NCI-H1092 treated with DMSO at 0.1 percent for 48 hours (cell line): ENCODE measurements around the gene RPL34.
"Not testable (repeated sequence)": the region's sequence is repeated elsewhere in the genome, so short reads cannot be mapped to it uniquely, and the experiment has no call there.

Source experiments
- DNase-seq: peaks from one replicate; lab custom pipeline; 2025; lab: John Stamatoyannopoulos, UW

The RPL34 gene

DNA sequence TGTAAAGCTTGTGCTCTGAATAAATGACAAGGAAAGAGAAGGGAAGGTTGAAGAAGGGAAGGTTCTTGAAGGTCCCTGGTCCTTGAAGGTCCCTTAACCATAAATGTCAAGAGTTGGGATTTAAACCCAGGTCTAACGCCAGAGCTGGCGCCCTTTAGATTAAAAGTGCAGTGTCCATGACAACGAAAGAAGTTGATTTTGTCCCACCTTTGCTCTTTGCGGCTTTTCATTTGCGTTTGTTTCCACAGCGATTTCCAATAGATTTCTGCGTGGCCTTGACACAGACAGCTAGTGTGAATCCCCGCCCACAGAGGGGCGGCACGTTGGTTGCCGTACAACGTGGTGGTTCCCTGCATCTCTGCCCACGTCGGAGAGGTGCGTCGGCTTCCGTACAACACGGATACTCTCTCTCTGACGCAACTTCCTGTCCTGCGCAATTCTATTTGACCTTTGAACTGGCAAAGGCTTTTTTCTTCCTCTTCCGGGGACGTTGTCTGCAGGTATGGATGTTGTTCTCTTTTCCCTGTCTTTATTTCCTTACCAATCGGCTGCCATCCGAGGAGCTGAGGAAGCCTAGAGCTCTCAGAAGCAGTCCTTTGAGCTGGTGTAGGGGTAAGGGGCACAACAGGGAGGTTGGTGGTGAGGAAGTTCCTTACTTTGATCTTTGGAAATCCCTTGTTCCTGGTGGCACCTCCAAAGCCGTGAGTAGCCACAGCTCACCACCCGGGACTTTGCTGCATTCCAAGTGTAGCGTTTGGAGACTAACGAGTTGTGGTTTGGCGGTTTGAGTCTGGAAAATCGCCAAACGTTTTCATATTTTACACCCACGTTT lies at the start of gene RPL34:
Gene RPL34, plus strand, starts transcription at position 476 of the 832 bp plus-strand sequence. CDS start 1,384 bp downstream, outside the sequence.
- peak; percentile 99 for DNase-seq

DNA sequence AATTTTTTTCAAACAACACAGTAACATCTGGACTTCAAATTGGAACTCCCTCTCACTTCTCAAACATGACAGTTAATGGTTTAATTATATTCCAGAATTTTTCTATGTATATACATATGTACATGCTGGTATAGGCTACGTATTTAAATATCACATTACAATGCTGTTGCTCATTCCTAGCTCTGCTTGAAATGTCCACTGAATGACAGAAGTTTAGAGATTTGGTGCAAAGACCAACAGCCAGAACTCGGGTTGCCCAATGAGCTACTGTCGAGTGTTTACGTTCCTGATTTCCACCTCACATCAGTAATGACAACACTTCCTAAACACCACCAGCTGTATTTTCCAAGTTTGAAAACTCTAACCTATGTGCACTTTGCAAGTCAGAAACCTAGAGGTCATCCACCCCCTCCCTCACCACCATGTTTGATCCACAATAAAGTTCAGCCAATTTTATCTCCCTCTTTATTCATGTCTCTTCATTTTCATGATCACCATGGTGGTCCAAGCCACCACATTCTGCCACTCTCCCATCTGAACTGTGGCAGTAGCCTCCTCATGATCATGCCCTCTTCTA lies 49.3 kb upstream of the RPL34 start:
- DNase-seq, result no peak

DNA sequence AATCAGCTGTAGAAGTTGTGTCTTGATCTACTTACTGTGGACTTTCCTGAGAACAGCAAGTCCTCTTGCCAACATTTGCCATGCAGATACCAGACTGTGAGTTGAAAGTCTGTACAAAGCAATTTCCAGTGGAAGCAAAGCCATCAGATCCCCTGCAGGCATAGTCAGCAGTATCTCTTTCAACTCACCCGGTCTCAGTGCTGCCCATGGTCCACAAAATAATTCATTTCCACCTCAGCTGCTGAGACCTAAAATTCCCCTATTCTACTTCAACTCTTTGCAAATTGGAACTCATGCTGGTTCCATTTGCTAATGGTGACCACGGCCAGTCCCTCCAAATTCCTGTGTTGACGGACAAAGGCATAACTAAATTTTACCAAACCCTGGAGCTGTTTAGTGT lies 46.0 kb upstream of the RPL34 start:
- no peak for DNase-seq

DNA sequence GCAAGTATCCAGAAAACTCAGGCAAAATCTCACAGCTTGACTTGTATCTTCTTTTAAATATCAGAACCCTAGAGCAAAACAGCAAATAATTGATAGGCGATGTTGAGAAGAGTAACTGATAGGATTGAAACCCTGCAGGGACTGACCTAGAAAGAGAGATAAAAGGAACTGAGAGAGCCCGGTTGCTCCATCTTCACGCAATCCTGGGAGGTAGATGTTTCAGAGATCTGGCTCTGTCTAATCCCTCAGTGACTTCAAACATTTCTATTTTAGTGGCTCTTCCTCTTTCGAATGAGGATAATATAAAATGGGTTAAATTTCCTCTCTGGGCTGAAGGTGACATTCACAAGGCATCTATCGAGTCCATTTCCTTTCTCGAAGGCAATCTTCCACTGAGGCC lies 39.3 kb upstream of the RPL34 start:
- DNase-seq, result no peak

DNA sequence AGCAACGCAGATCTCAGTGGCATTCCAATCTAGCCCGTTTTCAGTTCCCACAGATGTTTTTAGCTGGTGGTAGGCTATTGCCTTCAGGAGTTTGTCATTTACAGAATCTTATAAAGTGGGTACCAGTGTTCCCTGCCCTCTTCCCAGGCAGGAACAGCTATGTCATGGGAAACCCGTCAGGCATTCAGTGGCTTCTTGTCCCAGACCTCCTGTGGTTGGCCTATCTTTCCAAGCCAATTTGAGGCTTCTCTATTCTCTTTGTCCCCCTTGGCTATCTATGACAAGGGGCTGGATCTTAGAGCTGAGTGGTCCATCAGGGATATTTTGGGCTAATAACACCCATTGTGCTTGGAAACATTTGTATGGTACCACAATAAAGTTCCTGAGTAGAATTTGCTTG lies 33.6 kb upstream of the RPL34 start:
- no peak for DNase-seq

DNA sequence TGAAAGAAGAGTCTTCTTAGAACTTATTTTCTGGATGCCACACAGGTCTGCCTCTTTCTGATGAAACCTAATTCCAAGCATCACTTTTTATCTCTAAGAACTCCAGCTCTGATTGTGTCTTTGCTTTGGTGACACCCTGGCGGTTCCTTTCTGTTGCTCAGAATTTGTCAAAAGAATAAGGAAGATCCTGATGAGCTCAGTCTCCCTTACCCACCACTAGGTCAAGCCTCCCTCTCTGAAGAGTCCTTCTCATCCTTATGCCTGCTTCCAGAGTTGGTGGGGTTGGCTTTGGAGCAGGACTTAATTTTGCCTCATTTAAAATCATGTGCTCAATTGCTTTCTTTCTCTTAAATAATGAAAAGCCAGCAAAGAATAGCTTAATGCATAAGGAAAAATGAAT lies 31.5 kb upstream of the RPL34 start:
- DNase-seq, result no peak

DNA sequence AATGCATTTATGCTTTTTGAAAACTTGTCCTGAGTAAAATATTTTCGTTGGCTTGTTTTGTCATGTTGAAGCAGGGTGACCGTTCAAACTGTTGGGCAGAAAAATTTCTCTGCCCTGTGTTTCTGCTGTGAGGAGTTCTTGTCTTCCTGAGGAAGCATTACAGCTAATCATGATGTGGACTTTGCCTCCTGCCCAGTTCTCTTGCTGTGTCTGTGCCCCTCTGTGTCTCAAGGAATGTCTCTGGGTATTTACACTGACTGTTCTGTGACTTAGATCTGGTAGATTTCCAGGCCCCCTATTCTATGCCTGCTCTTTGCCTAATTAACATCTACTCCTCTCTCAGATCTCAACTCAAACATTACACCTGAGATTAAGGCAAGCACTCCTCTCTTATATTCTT lies 30.4 kb upstream of the RPL34 start:
- DNase-seq, result no peak

DNA sequence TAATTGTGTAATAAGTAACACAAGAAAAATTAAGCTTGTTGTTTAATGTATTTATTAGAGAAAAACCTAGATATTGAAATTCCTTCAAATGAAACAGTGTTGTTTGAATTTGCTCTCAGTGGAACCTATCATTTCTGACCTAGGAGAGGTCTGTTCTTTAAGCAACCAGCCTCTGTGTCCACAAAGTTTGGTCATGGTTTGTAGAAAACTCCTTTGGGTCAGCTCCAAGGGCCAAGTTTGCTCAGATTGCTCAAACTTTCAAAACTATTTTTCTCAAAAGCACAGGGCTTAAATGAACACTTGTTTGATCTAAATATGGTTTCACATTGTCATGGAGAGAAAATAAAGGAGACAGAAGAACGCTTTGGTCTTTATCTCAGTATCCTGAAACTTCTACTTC lies 29.6 kb upstream of the RPL34 start:
- no peak for DNase-seq

DNA sequence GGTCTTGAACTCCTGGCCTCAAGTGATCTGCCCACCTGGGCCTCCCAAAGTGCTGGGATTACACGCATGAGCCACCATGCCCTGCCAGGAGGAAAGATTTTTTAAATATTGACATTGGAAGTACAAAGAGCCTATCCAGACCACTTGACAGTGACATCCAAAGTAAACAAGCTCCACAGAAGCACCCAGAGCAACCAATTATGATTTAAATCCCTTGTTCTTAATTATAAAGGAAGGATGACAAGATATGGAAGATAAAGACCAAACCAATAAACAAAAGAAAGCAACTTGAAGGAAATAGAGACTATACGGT lies 27.7 kb upstream of the RPL34 start:
- peak; percentile 62 for DNase-seq

DNA sequence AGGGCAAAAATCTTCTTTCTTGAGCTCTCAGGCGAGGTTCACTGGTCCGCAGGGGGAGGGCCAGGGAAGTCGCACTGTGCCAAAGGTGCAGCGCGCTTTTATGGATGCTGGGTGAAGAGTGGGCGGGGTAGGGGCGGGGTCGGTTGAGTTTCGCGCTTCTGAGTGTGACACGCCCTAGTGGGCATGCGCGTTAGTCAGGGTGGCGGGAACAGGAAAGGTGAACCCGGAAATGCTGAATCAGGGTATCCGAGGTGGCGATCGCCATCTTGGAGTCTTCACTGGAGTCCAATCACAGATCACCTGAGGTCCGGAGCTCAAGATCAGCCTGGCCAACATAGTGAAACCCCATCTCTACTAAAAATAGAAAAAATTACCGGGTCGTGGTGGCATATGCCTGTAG lies 26.1 kb upstream of the RPL34 start:
- DNase-seq, result not testable (repeated sequence)

DNA sequence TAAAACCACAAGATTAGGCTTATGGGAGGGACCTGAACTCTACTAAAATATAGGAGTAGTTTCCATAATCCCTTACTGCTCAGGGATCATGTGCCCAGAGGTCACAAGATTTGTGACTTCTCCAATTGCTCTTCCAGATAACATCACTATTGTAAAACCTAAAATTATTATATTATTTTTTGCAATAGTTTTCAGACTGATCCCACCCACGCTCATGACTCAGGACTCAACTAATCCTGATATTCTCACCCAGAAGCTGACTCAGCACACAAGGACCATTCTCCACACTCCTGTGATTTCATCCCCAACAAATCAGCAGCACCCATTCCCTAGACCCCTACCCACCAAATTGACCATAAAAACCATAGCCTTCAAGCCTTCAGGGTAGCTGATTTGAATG lies 24.0 kb upstream of the RPL34 start:
- DNase-seq, result no peak

DNA sequence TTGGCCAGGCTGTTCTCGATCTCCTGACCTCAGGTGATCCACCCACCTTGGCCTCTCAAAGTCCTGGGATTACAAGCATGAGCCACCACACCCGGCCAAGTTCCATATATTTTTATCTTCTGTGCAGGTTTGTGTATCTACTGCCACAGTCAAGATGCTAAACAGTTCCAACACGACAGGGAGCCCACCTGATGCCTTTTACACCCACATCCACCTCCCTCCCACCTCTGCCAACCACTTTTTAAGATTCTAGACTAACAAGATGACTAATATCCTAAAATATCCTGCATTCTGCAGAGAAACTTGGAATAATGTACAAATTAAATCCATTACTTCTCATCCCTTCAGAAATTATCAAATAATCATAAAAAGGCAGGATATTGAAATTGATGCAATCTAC lies 19.3 kb upstream of the RPL34 start:
- DNase-seq, result no peak

DNA sequence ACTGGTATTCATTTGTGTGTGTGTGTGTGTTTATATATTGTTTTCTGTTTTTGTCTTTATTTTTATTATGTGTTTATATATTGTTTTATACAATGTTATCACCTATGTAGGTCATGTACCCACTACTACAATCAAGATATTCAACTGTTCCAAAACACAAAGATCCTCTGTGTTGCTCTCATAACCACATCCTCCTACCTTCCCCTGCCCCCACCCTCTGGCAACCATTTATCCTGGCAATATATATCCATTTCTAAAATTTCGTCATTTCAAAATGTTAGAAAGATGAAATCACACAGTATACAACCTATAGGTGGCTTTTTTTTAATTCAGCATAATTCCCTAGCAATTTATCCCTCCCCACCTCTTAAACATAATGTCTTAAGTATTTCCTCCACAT lies 18.8 kb upstream of the RPL34 start:
- no peak for DNase-seq

DNA sequence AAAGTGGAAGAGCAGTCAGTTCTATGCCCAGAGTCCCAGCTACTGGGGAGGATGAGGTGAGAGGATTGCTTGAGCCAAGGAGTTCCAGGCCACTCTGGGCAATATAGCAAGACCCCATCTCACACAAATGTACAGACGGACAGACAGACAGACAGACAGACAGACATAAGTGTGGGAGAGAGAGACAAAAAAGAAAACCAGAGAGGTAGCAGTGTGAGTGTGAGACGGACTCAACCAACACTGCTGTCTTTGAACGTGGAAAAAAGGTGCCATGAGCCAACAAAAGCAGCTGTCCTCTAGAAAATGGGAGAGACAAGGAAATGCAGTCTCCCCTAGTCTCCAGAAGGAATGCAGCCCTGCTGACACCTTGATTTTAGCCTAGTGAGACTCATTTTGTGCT lies 18.2 kb upstream of the RPL34 start:
- DNase-seq, result no peak

DNA sequence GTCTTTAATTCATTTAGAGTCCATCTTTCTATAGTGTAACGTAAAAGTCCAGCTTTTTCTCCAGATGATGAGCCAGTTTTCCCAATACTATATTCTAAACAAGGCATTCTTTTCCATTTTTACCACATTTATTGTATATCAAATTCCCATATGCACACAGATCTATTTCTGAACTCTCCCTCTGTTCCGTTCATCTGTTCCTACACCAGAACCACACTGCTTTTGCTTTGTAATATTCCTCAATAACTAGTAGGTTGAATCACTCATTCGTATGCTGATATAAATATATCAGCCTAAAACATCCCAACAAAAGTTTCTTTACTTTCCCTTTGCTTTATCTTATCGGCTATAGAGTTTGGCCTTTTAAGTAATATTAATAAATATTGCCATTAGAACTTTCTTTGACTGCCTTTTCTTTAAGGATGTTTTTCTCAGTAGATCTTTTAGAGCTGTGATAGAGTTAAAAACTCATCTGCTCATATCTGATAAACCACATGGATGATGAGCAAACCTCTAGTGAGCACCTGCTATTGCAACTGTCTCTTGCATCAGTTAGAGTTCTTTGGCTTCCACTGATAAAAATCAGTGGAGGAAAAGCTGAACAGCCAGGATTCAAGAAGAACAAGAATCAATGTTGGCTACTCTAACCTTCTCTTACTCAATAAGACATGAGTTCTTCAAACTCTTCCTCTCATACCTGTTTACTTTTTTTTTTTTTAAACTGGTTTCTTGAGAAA lies 13.1 kb upstream of the RPL34 start:
- DNase-seq, result no peak

DNA sequence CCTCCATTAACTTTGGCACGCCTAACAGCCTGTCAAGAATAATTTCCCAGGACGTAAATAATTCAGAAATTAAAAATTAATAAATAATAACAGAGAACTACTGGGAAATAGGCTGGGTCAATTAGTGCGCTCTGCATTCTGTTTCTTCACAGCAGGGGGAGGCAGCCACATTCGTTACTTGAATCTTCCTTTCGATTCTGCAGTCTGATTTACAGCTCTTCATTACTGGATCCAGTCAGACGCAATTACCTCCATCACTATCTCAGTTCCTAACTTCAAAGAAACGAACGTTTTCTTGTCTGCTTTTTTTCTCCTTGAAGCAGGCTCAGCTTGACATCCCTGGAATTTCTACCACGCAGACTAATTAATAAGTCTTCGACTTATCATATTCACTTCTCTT lies 9.0 kb upstream of the RPL34 start:
- DNase-seq, result no peak

DNA sequence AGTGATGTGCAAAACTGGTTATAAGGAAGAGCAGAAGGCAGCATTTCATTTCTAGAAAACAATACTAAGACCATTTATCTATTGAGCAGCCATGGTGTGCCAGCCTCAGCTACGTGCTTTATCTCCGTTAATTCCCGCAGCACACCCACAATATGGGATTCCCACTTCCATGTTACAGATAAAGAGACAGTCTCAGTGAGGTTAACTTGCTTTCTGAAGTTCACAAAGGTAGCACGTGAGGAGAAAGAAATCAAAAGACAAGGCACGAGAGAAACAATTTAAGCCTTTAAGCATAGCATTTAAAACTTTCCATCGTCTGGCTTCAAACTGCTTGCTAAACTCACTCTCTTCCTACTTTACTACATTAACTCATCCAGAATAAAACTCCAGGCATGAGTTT lies 8.0 kb upstream of the RPL34 start:
- DNase-seq, result no peak

DNA sequence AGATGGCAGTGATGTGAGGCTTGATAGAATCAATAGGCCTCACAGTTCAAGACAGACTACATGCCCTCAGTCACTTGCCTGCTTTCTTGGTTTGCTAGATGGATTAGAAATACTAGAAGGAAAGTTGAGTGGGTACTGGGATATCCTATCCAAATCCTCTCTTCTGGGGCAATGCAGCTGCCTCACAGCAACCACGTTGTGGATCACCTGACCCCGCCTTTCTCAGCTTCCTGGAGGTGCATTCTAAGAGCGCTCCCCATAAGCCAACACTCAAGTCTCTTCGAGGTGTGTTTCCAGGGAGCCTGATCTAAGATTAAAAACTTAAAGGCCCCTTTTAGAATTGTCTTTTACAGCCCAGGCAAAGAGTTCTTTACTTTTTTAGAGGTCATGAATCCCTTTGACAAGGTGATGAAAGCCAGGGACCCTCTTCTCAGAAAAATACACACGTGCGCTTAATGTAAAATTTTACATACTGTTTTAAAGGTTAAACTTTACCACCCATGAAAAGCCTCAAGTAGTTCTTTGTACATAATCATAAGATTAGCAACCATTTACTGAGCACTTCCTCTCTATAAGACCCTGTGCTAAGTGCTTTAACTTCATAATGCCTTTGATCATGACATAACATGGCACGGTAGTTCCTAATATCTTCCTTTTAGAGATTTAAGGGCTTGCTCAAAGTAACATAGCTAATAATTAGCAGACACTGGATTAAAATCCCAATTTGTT lies 840 bp upstream of the RPL34 start:
- DNase-seq, result no peak

DNA sequence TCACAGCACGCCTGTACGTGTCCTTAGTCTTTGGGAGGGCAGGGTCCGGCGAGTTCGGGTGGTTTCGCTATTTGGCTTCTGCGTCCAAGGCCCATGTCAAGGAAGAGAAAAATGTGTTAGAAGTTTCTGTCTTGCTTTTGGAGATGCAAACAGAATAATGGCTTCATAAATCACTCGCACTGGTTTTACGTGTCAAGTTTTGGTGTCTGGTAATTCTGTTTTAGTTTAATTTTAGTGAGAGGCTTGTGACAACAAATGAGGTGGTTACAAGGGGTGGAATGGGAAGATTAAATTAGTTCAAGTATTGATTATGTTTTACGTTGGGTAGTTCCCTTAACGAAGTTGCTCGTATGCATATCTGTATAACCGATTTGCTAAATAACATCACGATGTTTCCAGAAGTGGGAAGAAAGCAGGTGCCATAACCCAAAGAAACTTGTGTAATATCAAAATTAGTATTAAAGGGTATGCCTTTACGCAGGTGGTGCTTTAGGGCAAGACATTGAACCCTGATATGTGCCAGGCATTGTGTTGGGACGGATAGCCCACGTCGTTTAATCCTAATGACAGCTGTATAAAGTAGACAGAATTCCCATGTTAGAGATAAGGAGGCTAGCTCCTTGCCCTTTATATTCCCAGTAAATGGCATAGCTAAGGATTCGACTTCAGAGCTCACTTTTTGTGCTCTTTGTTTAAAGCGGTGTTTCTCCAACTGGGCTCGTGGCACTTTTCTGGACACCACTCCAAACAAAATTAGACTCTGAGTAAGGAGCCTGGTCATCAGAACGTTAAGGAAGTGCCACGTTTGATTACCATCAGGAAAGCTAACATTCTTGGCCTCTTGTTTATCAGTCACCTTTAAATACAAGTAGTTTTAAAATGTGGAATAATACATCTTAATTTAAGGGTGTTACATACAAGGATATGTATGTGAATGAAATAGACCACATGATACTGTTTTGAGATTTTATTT lies 843 bp downstream of the RPL34 start:
- DNase-seq, result no peak

DNA sequence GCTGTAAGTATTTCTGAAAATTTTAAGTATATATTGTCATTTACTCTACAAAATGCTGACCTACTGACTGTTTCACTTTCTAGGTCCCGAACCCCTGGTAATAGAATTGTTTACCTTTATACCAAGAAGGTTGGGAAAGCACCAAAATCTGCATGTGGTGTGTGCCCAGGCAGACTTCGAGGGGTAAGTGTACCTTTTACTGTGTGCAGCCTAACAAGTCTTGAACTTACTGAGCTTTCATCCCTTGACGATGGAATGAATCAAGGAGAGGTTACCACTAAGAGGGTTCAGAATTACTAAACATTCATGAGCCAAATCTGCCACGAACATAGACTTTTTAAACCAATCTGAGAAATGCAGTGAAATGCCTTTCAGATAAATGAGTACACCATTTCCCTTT lies 1.6 kb downstream of the RPL34 start:
- no peak for DNase-seq

DNA sequence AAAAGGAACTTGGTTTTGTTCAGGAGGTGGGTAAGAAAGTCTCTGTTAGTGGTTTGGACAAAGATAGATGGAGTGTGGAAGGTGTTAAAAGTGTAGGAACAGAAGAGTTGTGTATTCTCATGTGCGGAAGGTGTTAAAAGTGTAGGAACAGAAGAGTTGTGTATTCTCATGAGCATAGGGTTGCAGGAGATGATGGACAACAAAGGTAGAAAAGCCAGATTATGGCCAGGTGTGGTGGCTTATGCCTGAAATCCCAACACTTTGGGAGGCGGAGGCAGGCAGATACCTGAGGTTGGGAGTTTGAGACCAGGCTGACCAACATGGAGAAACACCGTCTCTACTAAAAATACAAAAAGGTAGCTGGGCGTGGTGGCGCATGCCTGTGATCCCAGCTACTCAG lies 2.5 kb downstream of the RPL34 start:
- DNase-seq, result no peak
